Measurements from ENCODE around the gene GALNS.
"Not testable (repeated sequence)": the region's sequence is repeated elsewhere in the genome, so short reads cannot be mapped to it uniquely, and the experiment has no call there.

Gene GALNS

GRCh38 chr16:88856828-88857727 is at the start of gene GALNS, which contains the start of gene TRAPPC2L:
GALNS (minus strand) TSS chr16:88856947; CDS start chr16:88856877, 70 bp downstream.
TRAPPC2L (plus strand) TSS chr16:88857127; CDS start chr16:88857151, 24 bp downstream.
- peak; percentile 99 for DNase-seq (ENCODE audit: low spot score)

GRCh38 chr16:88906020-88906419 is 49.3 kb upstream of the GALNS start:
- no peak for DNase-seq (ENCODE audit: low spot score)

- no peak for DNase-seq (ENCODE audit: low spot score)
Observed at GRCh38 chr16:88905563-88905962, 48.8 kb upstream of the GALNS start.

GRCh38 chr16:88904676-88905365 is 48.1 kb upstream of the GALNS start:
- no peak for DNase-seq (ENCODE audit: low spot score)

- DNase-seq (ENCODE audit: low spot score), result no peak
Observed at GRCh38 chr16:88903267-88903666, 46.5 kb upstream of the GALNS start.

GRCh38 chr16:88902744-88903143 is 46.0 kb upstream of the GALNS start:
- no peak for DNase-seq (ENCODE audit: low spot score)

- no peak for DNase-seq (ENCODE audit: low spot score)
Observed at GRCh38 chr16:88901718-88902337, 45.1 kb upstream of the GALNS start.

- no peak for DNase-seq (ENCODE audit: low spot score)
Observed at GRCh38 chr16:88900662-88901052, 43.9 kb upstream of the GALNS start.

- no peak for DNase-seq (ENCODE audit: low spot score)
Observed at GRCh38 chr16:88899901-88900661, 43.3 kb upstream of the GALNS start.

GRCh38 chr16:88897696-88898425 is 41.1 kb upstream of the GALNS start:
- no peak for DNase-seq (ENCODE audit: low spot score)

GRCh38 chr16:88896238-88897070 is 39.7 kb upstream of the GALNS start:
- no peak for DNase-seq (ENCODE audit: low spot score)

GRCh38 chr16:88895335-88895734 is 38.6 kb upstream of the GALNS start:
- no peak for DNase-seq (ENCODE audit: low spot score)

- DNase-seq (ENCODE audit: low spot score), result no peak
Observed at GRCh38 chr16:88894681-88895300, 38.0 kb upstream of the GALNS start.

GRCh38 chr16:88894266-88894665 is 37.5 kb upstream of the GALNS start:
- not testable (repeated sequence) for DNase-seq (ENCODE audit: low spot score)

GRCh38 chr16:88893127-88893968 is 36.6 kb upstream of the GALNS start:
- no peak for DNase-seq (ENCODE audit: low spot score)

GRCh38 chr16:88892065-88892464 is 35.3 kb upstream of the GALNS start:
- DNase-seq (ENCODE audit: low spot score), result no peak

- DNase-seq (ENCODE audit: low spot score), result no peak
Observed at GRCh38 chr16:88891083-88891482, 34.3 kb upstream of the GALNS start.

GRCh38 chr16:88889702-88890352 is 33.1 kb upstream of the GALNS start:
- not testable (repeated sequence) for DNase-seq (ENCODE audit: low spot score)
